ENCODE results near the gene BAK1. TPM values are rescaled to one million over a fixed set of nuclear protein-coding genes. Genes with fewer than 3 reads are reported as not detected.
A peak's percentile ranks its signal among the peaks of the same experiment; 100 is the strongest.

Gene BAK1
- total RNA-seq, 1 experiment from 2014 or later, result 18.9 TPM

GRCh38 chr6:33623895-33624381, 43.9 kb upstream of the BAK1 start:
- no TSS peak for BruUV-seq (replicated peaks)
- H3K9me3 ChIP-seq (ENCODE audit: control insufficient read depth in 1 of 2, insufficient read depth in 1 of 2, low read depth in 1 of 2, low read length in 2 of 2), result no peaks in the 10 kb centered on the region
- H3K36me3 ChIP-seq (ENCODE audit: control insufficient read depth in 1 of 2, insufficient read depth in 2 of 2, low read length in 2 of 2), result peaks cover 6 to 34% of the 10 kb centered on the region in 2 experiments
- no peak overlapping the region for H3K4me3 ChIP-seq (replicated peaks in 1 of 2; ENCODE audit: low read depth in 1 of 2, low read length in 2 of 2)
- no peak overlapping the region for H3K9ac ChIP-seq (ENCODE audit: low read length)
- peak overlapping the region; percentile 98; the same call in 1 of the 2 replicates for H3K27ac ChIP-seq (ENCODE audit: low read depth, low read length)
- no peaks in the 10 kb centered on the region for H3K27me3 ChIP-seq (ENCODE audit: insufficient read depth, low read length)
- POLR2A ChIA-PET, result no interaction called here
- RAD21 ChIA-PET (ENCODE audit: low non-redundant PET in 1 of 2, low total read pairs in 2 of 2, uncharacterized antibody in 2 of 2, unreplicated experiment in 2 of 2), result interaction anchor here in 1 of 2 experiments (1.1 kb wide), 1 partner anchor 34 kb away, joined by 3 read pairs; no protein-coding TSS in a partner anchor
- no peak overlapping the region for H2AFZ ChIP-seq (ENCODE audit: low read depth, low read length, poor library complexity, severe bottlenecking)
- CTCF ChIA-PET, result no interaction called here
- peaks cover 77% of the 10 kb centered on the region for H3K79me2 ChIP-seq (ENCODE audit: insufficient read depth, low read length)
- peaks cover 9% of the 10 kb centered on the region; the same call in 1 of the 2 replicates for H4K20me1 ChIP-seq (ENCODE audit: insufficient read depth)
- no peak overlapping the region for H3K4me2 ChIP-seq (ENCODE audit: low read length)
- intact Hi-C loops (cut with micrococcal nuclease), result loop anchor here (5.0 kb wide), 1 partner anchor 37 kb away; no protein-coding TSS in a partner anchor
- DNase-seq (ENCODE audit: low read depth, low spot score) (no peak), ATAC-seq (no peak)
- peaks cover 24 to 51% of the 10 kb centered on the region in 2 experiments for H3K4me1 ChIP-seq (ENCODE audit: control insufficient read depth in 1 of 2, insufficient read depth in 2 of 2, low read length in 2 of 2)
- TF ChIP-seq FOSL1 (IDR thresholded peaks at IDR 0.05; ENCODE audit: low read depth) (no peak), ZBTB33 (IDR thresholded peaks at IDR 0.05; ENCODE audit: extremely low read depth, insufficient replicate concordance, low read length) (no peak), POLR2AphosphoS5 (IDR thresholded peaks at IDR 0.05; ENCODE audit: low read depth, low read length) (no peak), EZH2phosphoT487 (IDR thresholded peaks at IDR 0.05; ENCODE audit: borderline replicate concordance) (no peak), YY1 (IDR thresholded peaks at IDR 0.05; ENCODE audit: extremely low read depth, insufficient replicate concordance, low read depth, low read length) (no peak), POLR2A (IDR thresholded peaks at IDR 0.05; ENCODE audit: borderline replicate concordance, extremely low read depth, insufficient read depth, insufficient read length) (no peak), SRF (IDR thresholded peaks at IDR 0.05; ENCODE audit: low read depth) (no peak), CEBPB (IDR thresholded peaks at IDR 0.05; ENCODE audit: low read depth) (no peak), CTCF (IDR thresholded peaks at IDR 0.05 in 2 of 3, conservative IDR thresholded peaks at IDR 0.05 in 1 of 3; ENCODE audit: borderline replicate concordance in 1 of 3, insufficient read depth in 1 of 3, low read depth in 2 of 3, low read length in 2 of 3) (no peak)
- H3K9me2 ChIP-seq (ENCODE audit: insufficient read depth), result no peaks in the 10 kb centered on the region

Data from HCT116 (cell line).